ENCODE results near the gene PDE9A.

The PDE9A gene

GRCh38 chr21:42753804-42754203, 100.4 kb downstream of the PDE9A start:
- FAIRE-seq (no peak), DNase-seq (ENCODE audit: insufficient read length, low spot score) (no peak)

- FAIRE-seq (no peak), DNase-seq (ENCODE audit: insufficient read length, low spot score) (no peak)
These were observed 101.0 kb downstream of the PDE9A start for GRCh38 chr21:42754270-42754933.

- DNase-seq (ENCODE audit: insufficient read length, low spot score) (no peak), FAIRE-seq (no peak)
These were observed 101.7 kb downstream of the PDE9A start for GRCh38 chr21:42755031-42755665.

GRCh38 chr21:42755766-42756579, 102.6 kb downstream of the PDE9A start:
- FAIRE-seq = no peak
- no peak for DNase-seq (ENCODE audit: insufficient read length, low spot score)

- FAIRE-seq = no peak
These were observed 103.3 kb downstream of the PDE9A start for GRCh38 chr21:42756580-42757250.

GRCh38 chr21:42757422-42757821, 104.0 kb downstream of the PDE9A start:
- no peak for DNase-seq (ENCODE audit: insufficient read length, low spot score)
- no peak for FAIRE-seq

More at GRCh38 chr21:42756580-42757250, 103.3 kb downstream of the PDE9A start:
- no peak for DNase-seq (ENCODE audit: insufficient read length, low spot score)

- DNase-seq (ENCODE audit: insufficient read length, low spot score) (no peak), FAIRE-seq (no peak)
These were observed 104.6 kb downstream of the PDE9A start for GRCh38 chr21:42757826-42758655.

- no peak for DNase-seq (ENCODE audit: insufficient read length, low spot score)
- no peak for FAIRE-seq
These were observed 105.5 kb downstream of the PDE9A start for GRCh38 chr21:42758721-42759593.

GRCh38 chr21:42759594-42759927, 106.1 kb downstream of the PDE9A start:
- DNase-seq (ENCODE audit: insufficient read length, low spot score) = no peak
- peak; percentile 89 for FAIRE-seq

GRCh38 chr21:42760361-42760950, 107.0 kb downstream of the PDE9A start:
- no peak for FAIRE-seq
- DNase-seq (ENCODE audit: insufficient read length, low spot score) = no peak

- DNase-seq (ENCODE audit: insufficient read length, low spot score) (no peak), FAIRE-seq (no peak)
These were observed 107.7 kb downstream of the PDE9A start for GRCh38 chr21:42760951-42761751.

- FAIRE-seq = no peak
These were observed 108.4 kb downstream of the PDE9A start for GRCh38 chr21:42761776-42762335.

GRCh38 chr21:42763581-42764442, 110.4 kb downstream of the PDE9A start:
- no peak for DNase-seq (ENCODE audit: insufficient read length, low spot score)
- FAIRE-seq = no peak

More at GRCh38 chr21:42761776-42762335, 108.4 kb downstream of the PDE9A start:
- DNase-seq (ENCODE audit: insufficient read length, low spot score) = no peak

GRCh38 chr21:42764443-42764760, 111.0 kb downstream of the PDE9A start:
- DNase-seq (ENCODE audit: insufficient read length, low spot score) = no peak
- no peak for FAIRE-seq

GRCh38 chr21:42764883-42765282, 111.5 kb downstream of the PDE9A start:
- no peak for DNase-seq (ENCODE audit: insufficient read length, low spot score)
- no peak for FAIRE-seq

GRCh38 chr21:42765656-42766055, 112.2 kb downstream of the PDE9A start:
- no peak for FAIRE-seq
- DNase-seq (ENCODE audit: insufficient read length, low spot score) = no peak
